Fibroblast of lung (primary cell): ENCODE results near the gene NUDT3.

ENCODE experiments used
- CTCF ChIP-seq, 2 donors: IDR thresholded peaks in 1 of 2; conservative IDR thresholded peaks in 1 of 2; 1 replicate in 1 of 2; 2 replicates in 1 of 2; pipeline ENCODE4 v1.5.1; 2011 to 2012; ENCODE audit warnings: low read length in 2 of 2, control low read depth in 1 of 2, inconsistent platforms in 1 of 2, low read depth in 1 of 2, mild to moderate bottlenecking in 1 of 2
- EZH2 ChIP-seq: IDR thresholded peaks from 2 replicates; pipeline ENCODE4 v1.5.1; 2012; ENCODE audit warnings: low read length, control low read depth, mild to moderate bottlenecking; ENCODE audit errors: missing control alignments

- no peak for TF ChIP-seq CTCF (conservative IDR thresholded peaks at IDR 0.05 in 1 of 2, IDR thresholded peaks at IDR 0.05 in 1 of 2; ENCODE audit: low read depth in 1 of 2, low read length in 2 of 2)
- no peak for TF ChIP-seq EZH2
Measured at GRCh38 chr6:34359418-34360158, 32.9 kb downstream of the NUDT3 start.
